GM12878 (cell line): Measurements from ENCODE around the gene MDM4.

Source experiments
- BACH1 ChIP-seq: fragments of 450-650 bp; IDR thresholded peaks from 2 replicates; pipeline ENCODE4 v1.6.1; 2017; ENCODE audit warnings: mild to moderate bottlenecking, borderline replicate concordance
- CTCF ChIP-seq, 3 experiments: IDR thresholded peaks in 2 of 3; conservative IDR thresholded peaks in 1 of 3; 2 replicates each; pipeline ENCODE4 v1.5.1; 2011; ENCODE audit warnings: low read depth in 3 of 3, low read length in 3 of 3, mild to moderate bottlenecking in 3 of 3, control low read depth in 2 of 3, moderate library complexity in 2 of 3, inconsistent platforms in 1 of 3, mixed read lengths in 1 of 3; ENCODE audit not compliant: control insufficient read depth in 2 of 3, insufficient read depth in 1 of 3; ENCODE audit errors: extremely low read depth in 1 of 3
- EZH2 ChIP-seq: IDR thresholded peaks from 2 replicates; pipeline ENCODE4 v1.6.1; 2012; ENCODE audit warnings: low read depth, mild to moderate bottlenecking, control low read depth, inconsistent platforms, low read length, borderline replicate concordance; ENCODE audit not compliant: control insufficient read depth
- FOXK2 ChIP-seq: fragments of 450-650 bp; IDR thresholded peaks from 2 replicates; pipeline ENCODE4 v1.6.1; 2017; ENCODE audit warnings: mild to moderate bottlenecking, moderate library complexity
- MXI1 ChIP-seq: fragments of 150-350 bp; IDR thresholded peaks from 2 replicates; pipeline ENCODE4 v1.6.1; 2011; ENCODE audit warnings: low read depth, mild to moderate bottlenecking, inconsistent platforms, low read length, improper control_type of control experiment
- MYC ChIP-seq: IDR thresholded peaks from 2 replicates; pipeline ENCODE4 v1.6.1; 2011; ENCODE audit warnings: mild to moderate bottlenecking, low read length, moderate library complexity, inconsistent platforms; ENCODE audit not compliant: insufficient read depth, insufficient replicate concordance, insufficient read length, severe bottlenecking
- PAX5 ChIP-seq: IDR thresholded peaks from 2 replicates; pipeline ENCODE4 v1.6.1; 2011; ENCODE audit warnings: low read depth, low read length, borderline replicate concordance
- POLR2A ChIP-seq: IDR thresholded peaks from 2 replicates; pipeline ENCODE4 v1.6.1; 2011; ENCODE audit warnings: low read depth, mild to moderate bottlenecking, low read length
- POLR2AphosphoS5 ChIP-seq: IDR thresholded peaks from 2 replicates; pipeline ENCODE4 v1.6.1; 2011; ENCODE audit warnings: mild to moderate bottlenecking, low read length, inconsistent platforms
- REST ChIP-seq: IDR thresholded peaks from 2 replicates; pipeline ENCODE4 v1.6.1; 2012; ENCODE audit warnings: mild to moderate bottlenecking, low read depth, low read length
- SUZ12 ChIP-seq: fragments of 200-600 bp; sonication (generic); IDR thresholded peaks from one replicate; pipeline ENCODE4 v1.6.1; 2018; ENCODE audit warnings: antibody characterized with exemption, mild to moderate bottlenecking; ENCODE audit not compliant: unreplicated experiment
- TCF7 ChIP-seq: IDR thresholded peaks from 2 replicates; pipeline ENCODE4 v1.6.1; 2014; ENCODE audit warnings: antibody characterized with exemption, borderline replicate concordance
- ZBTB4 ChIP-seq: fragments of 450-650 bp; formaldehyde crosslinking; IDR thresholded peaks from 2 replicates; pipeline ENCODE4 v1.4.0; 2022; ENCODE audit warnings: mild to moderate bottlenecking, moderate library complexity
- ZNF274 ChIP-seq: IDR thresholded peaks from one replicate; pipeline ENCODE4 v1.8.0; 2011; ENCODE audit not compliant: insufficient read length, insufficient read depth

- TF ChIP-seq PAX5, result no peak
- TF ChIP-seq CTCF (IDR thresholded peaks at IDR 0.05 in 2 of 3, conservative IDR thresholded peaks at IDR 0.05 in 1 of 3; ENCODE audit: control insufficient read depth in 2 of 3, extremely low read depth in 1 of 3, insufficient read depth in 1 of 3, low read depth in 3 of 3, low read length in 3 of 3), result no peak
- TF ChIP-seq BACH1, result no peak
- TF ChIP-seq POLR2AphosphoS5, result no peak
- no peak for TF ChIP-seq ZBTB4 (CRISPR knock-in tag)
- no peak for TF ChIP-seq SUZ12
- TF ChIP-seq REST, result no peak
- no peak for TF ChIP-seq ZNF274
- no peak for TF ChIP-seq MXI1
- TF ChIP-seq EZH2, result no peak
- TF ChIP-seq MYC, result no peak
- no peak for TF ChIP-seq FOXK2
- no peak for TF ChIP-seq POLR2A
- TF ChIP-seq TCF7, result no peak
Observed at GRCh38 chr1:204550926-204551325, 34.7 kb downstream of the MDM4 start.
